Naive thymus-derived CD4-positive, alpha-beta T cell (primary cell): ENCODE data around the gene KCNQ1OT1. TPM values are rescaled to one million over a fixed set of nuclear protein-coding genes. Genes with fewer than 3 reads are reported as not detected.
A peak's percentile ranks its signal among the peaks of the same experiment; 100 is the strongest.

Experiments used
- ATAC-seq: fragments of 150-1000 bp; cut with Tn5 transposase; 2 replicates; pipeline ENCODE4 v1.10.0; 2021; ENCODE audit warnings: mild to moderate bottlenecking, moderate library complexity
- CTCF ChIA-PET: fragments of 350-600 bp; sonication (Branson Sonifier 250); formaldehyde crosslinking; loops from one replicate; lab custom pipeline; 2021; ENCODE audit warnings: antibody characterized with exemption; lab: Charles Lee
- POLR2A ChIA-PET: fragments of 350-600 bp; sonication (Branson Sonifier 250); formaldehyde crosslinking; loops from one replicate; lab custom pipeline; 2021; ENCODE audit warnings: antibody characterized with exemption, inconsistent platforms; lab: Charles Lee
- DNase-seq, 9 donors: peaks; one replicate each; pipeline versions ENCODE4 v3.0.0 to v3.0.0-alpha.2; 2020 to 2022; ENCODE audit warnings: mixed read lengths in 1 of 9
- H3K27ac ChIP-seq: one replicate; pipeline ENCODE4 v1.7.0; 2013; ENCODE audit warnings: mild to moderate bottlenecking, low read depth, low read length, moderate library complexity
- H3K27me3 ChIP-seq, 2 donors: one replicate each; pipeline ENCODE4 v1.7.0; 2013; ENCODE audit warnings: low read length in 2 of 2, mild to moderate bottlenecking in 2 of 2, moderate library complexity in 2 of 2; ENCODE audit not compliant: control insufficient read depth in 2 of 2, insufficient read depth in 2 of 2
- H3K36me3 ChIP-seq, 3 experiments: 1 replicate in 2 of 3; 2 replicates in 1 of 3; pipeline ENCODE4 v1.7.0; 2013; ENCODE audit warnings: low read length in 3 of 3, mild to moderate bottlenecking in 3 of 3, moderate library complexity in 1 of 3; ENCODE audit not compliant: insufficient read depth in 3 of 3, control insufficient read depth in 2 of 3
- H3K4me1 ChIP-seq, 2 donors: one replicate each; pipeline ENCODE4 v1.7.0; 2013; ENCODE audit warnings: low read length in 2 of 2, mild to moderate bottlenecking in 2 of 2, moderate library complexity in 1 of 2; ENCODE audit not compliant: control insufficient read depth in 2 of 2, insufficient read depth in 2 of 2
- H3K4me3 ChIP-seq: 2 replicates; pipeline ENCODE4 v1.7.0; 2013; ENCODE audit warnings: mild to moderate bottlenecking, low read length
- H3K9me3 ChIP-seq, 3 experiments: 1 replicate in 2 of 3; 2 replicates in 1 of 3; pipeline ENCODE4 v1.7.0; 2013; ENCODE audit warnings: low read length in 3 of 3; ENCODE audit not compliant: control insufficient read depth in 2 of 3
- H3K27ac Mint-ChIP-seq, 9 donors: one replicate each; pipeline ENCODE4 v1.8.0; 2020 to 2022; ENCODE audit warnings: mixed read lengths in 9 of 9, mild to moderate bottlenecking in 8 of 9, moderate library complexity in 5 of 9, inconsistent platforms in 2 of 9
- H3K27me3 Mint-ChIP-seq, 5 donors: one replicate each; pipeline ENCODE4 v1.8.0; 2021 to 2022; ENCODE audit warnings: mixed read lengths in 5 of 5, mild to moderate bottlenecking in 1 of 5
- H3K36me3 Mint-ChIP-seq, 5 donors: one replicate each; pipeline ENCODE4 v1.8.0; 2020 to 2022; ENCODE audit warnings: mixed read lengths in 5 of 5, mild to moderate bottlenecking in 3 of 5, inconsistent platforms in 1 of 5
- H3K4me1 Mint-ChIP-seq, 7 donors: one replicate each; pipeline ENCODE4 v1.8.0; 2020 to 2022; ENCODE audit warnings: mixed read lengths in 7 of 7, mild to moderate bottlenecking in 3 of 7, inconsistent platforms in 1 of 7
- H3K4me3 Mint-ChIP-seq, 10 donors: one replicate each; pipeline ENCODE4 v1.8.0; 2020 to 2022; ENCODE audit warnings: mild to moderate bottlenecking in 10 of 10, mixed read lengths in 10 of 10, moderate library complexity in 6 of 10, inconsistent platforms in 2 of 10
- H3K9me3 Mint-ChIP-seq, 11 donors: one replicate each; pipeline ENCODE4 v1.8.0; 2020 to 2022; ENCODE audit warnings: mixed read lengths in 11 of 11, mild to moderate bottlenecking in 4 of 11, inconsistent platforms in 1 of 11, moderate library complexity in 1 of 11
- intact Hi-C, 2 donors: fragments of 100-400 bp; cut with micrococcal nuclease; formaldehyde crosslinking; loops; one replicate each; pipeline ENCODE4 v1.15.1; 2023
- polyA plus RNA-seq, 2 donors: library from polyadenylated mRNA; unstranded; fragments of 300-500 nt; fragmentation: Illumina TruSeq; gene quantifications; one replicate each; pipeline ENCODE4 v1.2.3, GENCODE V29; 2021
- total RNA-seq, 6 experiments: library from RNA in 5 of 6; stranded (reverse) in 5 of 6; gene quantifications; 1 replicate in 5 of 6; 2 replicates in 1 of 6; pipeline ENCODE4 v1.2.3 and lab custom pipeline; 2021 to 2026

Gene KCNQ1OT1
- total and polyA plus RNA-seq, 7 experiments from 2014 or later = 0.07 to 0.56 (median 0.19) TPM

DNA sequence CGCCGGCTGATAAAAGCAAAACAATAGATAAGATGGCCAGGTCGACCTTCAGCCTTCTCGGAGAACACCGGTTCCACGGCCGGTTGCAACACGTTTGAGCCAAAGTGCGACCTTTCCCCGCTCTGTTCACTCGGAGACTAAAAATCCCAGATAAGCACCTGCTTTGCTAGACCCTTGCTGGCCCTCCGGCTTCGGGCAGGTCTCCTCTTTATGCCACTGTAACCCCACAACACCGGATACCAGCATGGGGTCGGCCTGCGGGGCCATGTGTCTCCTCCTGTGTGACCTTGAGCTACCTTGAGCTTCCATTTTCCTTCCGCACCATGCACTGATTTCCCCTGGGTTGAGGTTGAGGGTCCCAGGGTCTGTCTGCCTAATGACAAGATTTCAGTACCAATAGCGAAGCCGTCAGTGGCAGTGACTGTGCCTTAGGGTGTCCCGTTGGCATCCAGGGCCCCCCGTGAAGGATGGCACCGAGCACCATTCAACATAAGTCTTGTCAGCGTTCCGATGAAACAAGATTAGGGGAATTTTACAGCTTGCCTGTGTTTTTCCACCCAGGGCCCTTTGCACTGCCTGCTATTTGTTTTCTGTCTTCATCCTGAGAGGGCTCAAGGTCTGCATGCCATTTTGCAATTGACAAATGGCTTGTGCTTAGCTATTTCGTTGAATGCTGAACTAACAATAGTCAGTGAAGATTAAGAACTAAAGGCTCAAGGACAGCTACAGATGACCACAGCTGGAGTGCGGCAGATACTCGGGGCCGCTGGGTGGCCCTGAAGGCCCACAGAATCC, 136.4 kb downstream of the KCNQ1OT1 start:
- H3K9me3 Mint-ChIP-seq = no peaks in the 10 kb centered on the region
- ATAC-seq = no peak
- H3K36me3 Mint-ChIP-seq = peaks cover 0 to 5% (median 0%) of the 10 kb centered on the region in 5 donors
- H3K27ac ChIP-seq = no peak overlapping the region
- no peak overlapping the region for H3K4me3 Mint-ChIP-seq
- no peak for DNase-seq
- POLR2A ChIA-PET = no interaction called here
- H3K9me3 ChIP-seq = no peaks in the 10 kb centered on the region
- intact Hi-C loops = no loop called here
- no peak overlapping the region for H3K4me3 ChIP-seq
- no peak overlapping the region for H3K27ac Mint-ChIP-seq
- CTCF ChIA-PET = interaction anchor here (0.6 kb wide), 1 partner anchor 935 kb away, joined by 3 read pairs; no protein-coding TSS in a partner anchor
- peaks cover 0 to 16% (median 9%) of the 10 kb centered on the region in 7 donors for H3K4me1 Mint-ChIP-seq
- no peaks in the 10 kb centered on the region for H3K27me3 Mint-ChIP-seq
- H3K36me3 ChIP-seq = no peaks in the 10 kb centered on the region
- no peaks in the 10 kb centered on the region for H3K4me1 ChIP-seq
- no peaks in the 10 kb centered on the region for H3K27me3 ChIP-seq

DNA sequence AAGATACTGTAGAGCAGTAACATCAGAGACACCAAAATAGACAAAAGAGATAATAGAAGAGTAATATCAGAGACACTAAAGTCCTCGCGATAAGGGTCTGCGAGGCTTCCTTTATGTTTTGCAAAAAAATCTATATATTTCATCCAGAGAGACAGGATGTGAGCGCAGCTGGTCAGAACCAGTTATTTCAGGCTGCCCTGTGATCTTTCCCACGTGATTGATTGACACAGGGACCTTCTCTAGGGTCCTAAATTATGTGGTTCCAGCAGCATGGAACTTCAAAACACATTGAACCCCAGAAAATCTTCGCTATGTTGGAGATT, 136.9 kb downstream of the KCNQ1OT1 start:
- H3K27me3 Mint-ChIP-seq = no peaks in the 10 kb centered on the region
- Histone ChIP-seq H3K36me3 (no peaks in the 10 kb centered on the region), H3K27me3 (no peaks in the 10 kb centered on the region), H3K4me1 (no peaks in the 10 kb centered on the region), H3K27ac (no peak overlapping the region), H3K9me3 (no peaks in the 10 kb centered on the region), H3K4me3 (no peak overlapping the region)
- no peak overlapping the region for H3K4me3 Mint-ChIP-seq
- intact Hi-C loops = no loop called here
- H3K4me1 Mint-ChIP-seq = peaks cover 0 to 20% (median 13%) of the 10 kb centered on the region in 7 donors
- peaks cover 0 to 5% (median 0%) of the 10 kb centered on the region in 5 donors for H3K36me3 Mint-ChIP-seq
- ATAC-seq = no peak
- H3K27ac Mint-ChIP-seq = no peak overlapping the region
- CTCF ChIA-PET = interaction anchor here (0.6 kb wide), 1 partner anchor 935 kb away, joined by 3 read pairs; no protein-coding TSS in a partner anchor
- H3K9me3 Mint-ChIP-seq = no peaks in the 10 kb centered on the region
- POLR2A ChIA-PET = no interaction called here
- DNase-seq = no peak

DNA sequence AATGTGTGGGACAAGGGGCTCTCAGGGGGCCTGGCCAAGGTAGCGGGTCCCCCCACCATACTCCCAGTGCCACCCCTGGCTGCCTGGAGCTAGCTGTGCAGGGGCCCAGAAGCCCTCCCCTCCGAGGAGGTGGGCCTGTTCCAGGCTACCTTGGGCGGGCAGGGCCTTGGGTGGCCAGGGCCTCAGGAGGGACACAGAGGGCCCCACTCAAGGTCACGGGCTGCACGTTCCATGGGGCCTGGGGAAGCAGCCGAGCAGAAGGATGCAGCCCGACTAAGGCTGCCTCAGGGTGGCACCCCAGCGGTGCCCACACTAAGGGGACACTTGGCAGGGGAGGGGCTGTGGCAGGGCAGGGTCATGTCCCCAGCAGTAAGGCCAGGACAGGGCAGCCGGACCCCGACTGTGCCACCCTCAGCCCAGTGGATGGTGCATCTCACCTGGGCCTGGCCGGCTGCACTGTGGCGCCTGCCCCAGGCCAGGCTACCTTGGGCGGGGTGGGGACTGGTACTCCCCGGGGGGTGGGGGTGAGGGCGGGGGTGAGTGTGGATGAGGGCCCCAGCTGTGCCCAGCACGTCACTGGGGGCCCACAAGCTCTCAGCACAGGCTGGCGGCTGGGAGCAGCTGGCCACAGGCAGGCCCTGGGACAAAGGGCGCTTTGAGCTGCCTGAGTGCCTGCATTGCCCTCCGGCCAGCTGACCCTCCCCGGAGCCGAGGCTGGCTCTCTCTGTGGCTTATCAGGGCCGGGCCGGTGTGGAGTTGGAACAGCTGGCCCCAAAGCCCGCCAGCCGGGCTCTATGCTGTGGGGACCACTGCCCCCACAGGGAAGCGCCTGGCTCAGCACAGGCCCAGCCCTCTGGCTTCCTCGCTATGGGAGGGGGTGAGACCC, 137.9 kb downstream of the KCNQ1OT1 start:
- H3K9me3 Mint-ChIP-seq = no peaks in the 10 kb centered on the region
- no peak overlapping the region for H3K4me3 Mint-ChIP-seq
- no peak overlapping the region for H3K27ac Mint-ChIP-seq
- peaks cover 0 to 29% (median 13%) of the 10 kb centered on the region in 7 donors for H3K4me1 Mint-ChIP-seq
- no peak overlapping the region for H3K27ac ChIP-seq
- intact Hi-C loops = no loop called here
- ChIA-PET POLR2A (no interaction called here), CTCF (no interaction called here)
- H3K27me3 Mint-ChIP-seq = no peaks in the 10 kb centered on the region
- DNase-seq (no peak), ATAC-seq (no peak)
- no peaks in the 10 kb centered on the region for H3K36me3 ChIP-seq
- no peaks in the 10 kb centered on the region for H3K27me3 ChIP-seq
- no peaks in the 10 kb centered on the region for H3K9me3 ChIP-seq
- no peaks in the 10 kb centered on the region for H3K4me1 ChIP-seq
- H3K36me3 Mint-ChIP-seq = peaks cover 0 to 8% (median 0%) of the 10 kb centered on the region in 5 donors
- H3K4me3 ChIP-seq = no peak overlapping the region

DNA sequence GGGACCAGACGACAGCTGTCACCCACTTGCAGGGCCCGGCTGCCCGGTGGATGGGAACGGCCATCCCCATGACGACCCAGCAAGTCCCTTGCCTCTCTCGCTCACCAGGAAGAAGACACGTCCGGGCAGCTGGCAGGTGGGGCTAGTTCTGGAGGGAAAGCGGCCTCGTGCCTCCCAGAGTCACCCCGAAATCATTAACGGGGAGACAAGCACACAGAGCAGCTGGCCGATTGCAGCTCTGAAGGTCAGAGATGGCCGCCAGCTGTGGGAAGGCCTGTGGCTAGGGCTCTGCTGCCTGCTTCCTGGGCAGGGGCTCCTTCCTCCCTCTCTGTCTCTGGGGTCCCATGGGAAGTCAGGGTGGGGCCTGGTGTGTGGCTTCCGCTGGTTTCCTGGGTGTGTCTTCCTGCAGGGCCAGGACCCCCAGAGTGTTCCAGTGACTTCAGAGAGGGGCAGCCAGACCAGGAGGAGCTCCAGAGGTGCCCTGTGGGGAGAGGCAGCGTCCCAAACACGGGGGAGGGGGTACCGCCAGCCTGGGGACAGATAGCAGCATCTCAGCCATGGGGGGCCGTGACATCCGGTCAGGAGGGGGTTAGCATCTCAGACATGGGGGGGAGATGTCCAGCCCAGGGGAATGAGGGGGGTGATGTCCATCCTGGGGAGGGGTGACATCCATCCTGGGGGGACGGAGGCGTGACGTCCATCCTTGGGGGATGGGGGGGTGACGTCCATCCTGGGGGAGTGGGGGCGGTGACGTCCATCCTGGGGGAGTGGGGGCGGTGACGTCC, 140.1 kb downstream of the KCNQ1OT1 start:
- ATAC-seq (no peak), DNase-seq (no peak)
- CTCF ChIA-PET = no interaction called here
- peaks cover 0 to 13% (median 0%) of the 10 kb centered on the region in 5 donors for H3K36me3 Mint-ChIP-seq
- peaks cover 0 to 29% (median 16%) of the 10 kb centered on the region in 7 donors for H3K4me1 Mint-ChIP-seq
- Histone ChIP-seq H3K4me1 (no peaks in the 10 kb centered on the region), H3K9me3 (no peaks in the 10 kb centered on the region), H3K27ac (no peak overlapping the region), H3K36me3 (no peaks in the 10 kb centered on the region), H3K4me3 (no peak overlapping the region), H3K27me3 (no peaks in the 10 kb centered on the region)
- peak overlapping the region in 1 of 9 donors; percentile 67 for H3K27ac Mint-ChIP-seq
- H3K4me3 Mint-ChIP-seq = no peak overlapping the region
- H3K27me3 Mint-ChIP-seq = no peaks in the 10 kb centered on the region
- intact Hi-C loops = no loop called here
- POLR2A ChIA-PET = no interaction called here
- peaks cover 0 to 2% (median 0%) of the 10 kb centered on the region in 11 donors for H3K9me3 Mint-ChIP-seq

DNA sequence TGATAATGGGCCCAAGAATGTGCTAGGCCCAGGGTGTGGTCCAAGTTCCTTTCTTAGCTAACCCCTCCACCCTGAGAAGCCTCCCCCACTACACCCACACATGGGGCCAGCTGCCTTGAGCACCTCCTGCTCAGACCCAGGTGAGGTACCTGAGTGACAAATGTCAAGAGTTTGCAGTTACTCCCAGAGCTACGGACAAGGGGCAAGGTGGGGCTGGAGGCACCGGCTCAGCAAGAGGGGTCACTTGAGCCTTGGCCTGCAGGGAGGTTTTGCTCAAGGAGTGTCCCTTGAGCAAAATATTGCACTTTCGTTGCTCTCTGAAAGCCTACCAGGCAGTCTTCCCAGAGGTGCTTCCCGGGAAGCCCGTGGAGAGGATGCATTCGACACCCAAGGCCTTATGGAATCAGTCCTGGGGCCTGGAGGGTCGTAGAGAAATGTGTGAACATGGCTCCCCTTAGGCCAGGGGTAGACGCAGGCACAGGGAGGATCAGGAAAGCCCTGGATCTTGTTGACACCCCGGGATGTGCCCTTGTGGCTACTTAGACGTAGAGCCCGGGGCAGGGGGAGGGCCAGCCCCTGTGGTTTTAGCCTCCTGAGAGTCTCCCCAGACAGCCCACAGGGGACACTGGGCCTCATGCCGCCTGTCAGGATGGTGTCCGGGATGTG, 140.8 kb downstream of the KCNQ1OT1 start:
- peaks cover 0 to 2% (median 0%) of the 10 kb centered on the region in 11 donors for H3K9me3 Mint-ChIP-seq
- H3K36me3 Mint-ChIP-seq = peaks cover 0 to 13% (median 0%) of the 10 kb centered on the region in 5 donors
- no peaks in the 10 kb centered on the region for H3K27me3 ChIP-seq
- POLR2A ChIA-PET = no interaction called here
- peak overlapping the region in 1 of 9 donors; percentile 67 for H3K27ac Mint-ChIP-seq
- no peak for ATAC-seq
- no peaks in the 10 kb centered on the region for H3K4me1 ChIP-seq
- H3K27me3 Mint-ChIP-seq = no peaks in the 10 kb centered on the region
- no peak overlapping the region for H3K4me3 ChIP-seq
- H3K4me3 Mint-ChIP-seq = no peak overlapping the region
- CTCF ChIA-PET = no interaction called here
- intact Hi-C loops = no loop called here
- DNase-seq = no peak
- no peaks in the 10 kb centered on the region for H3K36me3 ChIP-seq
- H3K9me3 ChIP-seq = no peaks in the 10 kb centered on the region
- no peak overlapping the region for H3K27ac ChIP-seq
- H3K4me1 Mint-ChIP-seq = peaks cover 0 to 29% (median 16%) of the 10 kb centered on the region in 7 donors

DNA sequence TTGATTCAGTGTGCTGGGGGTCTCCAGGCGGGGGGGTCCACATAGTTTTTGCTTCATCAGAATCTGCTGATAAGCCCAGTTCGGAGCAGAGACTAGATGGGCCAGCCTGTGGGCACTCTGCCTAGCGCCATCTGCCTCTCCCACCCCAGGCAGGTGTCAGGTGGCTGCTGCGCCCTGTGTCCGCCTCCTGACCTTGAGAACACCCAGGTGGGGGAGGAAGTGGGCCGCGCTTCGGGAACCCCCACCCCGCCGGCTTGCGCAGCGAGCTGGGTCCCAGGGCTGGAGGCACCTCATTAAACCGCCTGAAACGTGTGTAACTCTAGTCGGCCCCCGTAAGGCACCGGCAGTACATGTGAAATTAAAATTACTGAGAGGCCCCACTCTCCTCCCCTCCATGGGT, 141.4 kb downstream of the KCNQ1OT1 start:
- intact Hi-C loops = no loop called here
- H3K27me3 ChIP-seq = no peaks in the 10 kb centered on the region
- ATAC-seq (no peak), DNase-seq (no peak)
- Mint-ChIP-seq H3K27ac (peak overlapping the region in 1 of 9 donors; percentile 20), H3K4me1 (peaks cover 0 to 29% (median 16%) of the 10 kb centered on the region in 7 donors), H3K36me3 (peaks cover 0 to 13% (median 0%) of the 10 kb centered on the region in 5 donors), H3K9me3 (peaks cover 0 to 2% (median 0%) of the 10 kb centered on the region in 11 donors), H3K4me3 (no peak overlapping the region), H3K27me3 (no peaks in the 10 kb centered on the region)
- ChIA-PET CTCF (no interaction called here), POLR2A (no interaction called here)
- H3K27ac ChIP-seq = no peak overlapping the region
- no peaks in the 10 kb centered on the region for H3K36me3 ChIP-seq
- no peaks in the 10 kb centered on the region for H3K9me3 ChIP-seq
- no peaks in the 10 kb centered on the region for H3K4me1 ChIP-seq
- no peak overlapping the region for H3K4me3 ChIP-seq
